Neural cell (in vitro differentiated cells): ENCODE results near the gene SLC2A5. TPM values are rescaled to one million over a fixed set of nuclear protein-coding genes. Genes with fewer than 3 reads are reported as not detected.

Experiments
- H2AFZ ChIP-seq: fragments of 200-600, 300-800 bp; sonication (generic), shearing (Covaris generic); 2 replicates; pipeline ENCODE4 v1.6.0; 2014; ENCODE audit warnings: low read depth, mild to moderate bottlenecking, antibody characterized with exemption, low read length, moderate library complexity
- H3F3A ChIP-seq: fragments of 200-600 bp; shearing (Covaris generic); 2 replicates; pipeline ENCODE4 v1.6.1; 2016; ENCODE audit warnings: mild to moderate bottlenecking, moderate library complexity, mixed read lengths, antibody characterized with exemption, low read length; ENCODE audit not compliant: insufficient read depth, poor library complexity, severe bottlenecking
- H3K27ac ChIP-seq: fragments of 200-600, 300-800 bp; sonication (generic), shearing (Covaris generic); 2 replicates; pipeline ENCODE4 v1.5.1; 2014; ENCODE audit warnings: mild to moderate bottlenecking, low read length, moderate library complexity
- H3K27me3 ChIP-seq: fragments of 300-800, 200-600 bp; sonication (generic), shearing (Covaris generic); 2 replicates; pipeline ENCODE4 v1.6.0; 2014; ENCODE audit warnings: mild to moderate bottlenecking, low read depth, low read length, moderate library complexity; ENCODE audit not compliant: insufficient read depth
- H3K36me3 ChIP-seq: fragments of 300-800, 200-600 bp; sonication (generic), shearing (Covaris generic); 2 replicates; pipeline ENCODE4 v1.5.1; 2014; ENCODE audit warnings: mild to moderate bottlenecking, antibody characterized with exemption, low read length, moderate library complexity; ENCODE audit not compliant: insufficient read depth
- H3K4me2 ChIP-seq: fragments of 300-800, 200-600 bp; sonication (generic), shearing (Covaris generic); 2 replicates; pipeline ENCODE4 v1.6.0; 2014; ENCODE audit warnings: mild to moderate bottlenecking, low read length
- H3K4me3 ChIP-seq: fragments of 300-800, 200-600 bp; sonication (generic), shearing (Covaris generic); 2 replicates; pipeline ENCODE4 v1.5.1; 2014; ENCODE audit warnings: mild to moderate bottlenecking, low read length, moderate library complexity
- H3K79me2 ChIP-seq: fragments of 200-600 bp; shearing (Covaris generic); replicated peaks from 2 replicates; pipeline ENCODE4 v1.6.0; 2014; ENCODE audit warnings: mild to moderate bottlenecking, low read length, moderate library complexity; ENCODE audit not compliant: insufficient read depth
- H3K9ac ChIP-seq: fragments of 300-800, 200-600 bp; sonication (generic), shearing (Covaris generic); 2 replicates; pipeline ENCODE4 v1.6.1; 2016; ENCODE audit warnings: mild to moderate bottlenecking, low read length, mixed read lengths
- H3K9me2 ChIP-seq: fragments of 200-600 bp; shearing (Covaris generic); 2 replicates; pipeline ENCODE4 v1.6.1; 2016; ENCODE audit warnings: mild to moderate bottlenecking, low read length, mixed read lengths; ENCODE audit not compliant: insufficient read depth
- H3K9me3 ChIP-seq: fragments of 200-600, 300-800 bp; sonication (generic), shearing (Covaris generic); 2 replicates; pipeline ENCODE4 v1.6.1; 2016; ENCODE audit warnings: mild to moderate bottlenecking, mixed run types, low read length, moderate library complexity, mixed read lengths
- H4K20me1 ChIP-seq: fragments of 200-600 bp; shearing (Covaris generic); 2 replicates; pipeline ENCODE4 v1.6.1; 2016; ENCODE audit warnings: mild to moderate bottlenecking, mixed run types; ENCODE audit not compliant: insufficient read depth
- EP300 ChIP-seq: fragments of 450-650 bp; conservative IDR thresholded peaks from 2 replicates; pipeline ENCODE4 v1.6.1; 2014; ENCODE audit warnings: antibody characterized with exemption, mild to moderate bottlenecking, moderate library complexity; ENCODE audit not compliant: poor library complexity, severe bottlenecking
- EZH2 ChIP-seq: fragments of 200-600, 300-800 bp; shearing (Covaris generic), sonication (generic); IDR thresholded peaks from 2 replicates; pipeline ENCODE4 v1.6.1; 2014; ENCODE audit warnings: antibody characterized with exemption, low read length, borderline replicate concordance, mild to moderate bottlenecking; ENCODE audit not compliant: insufficient read depth, poor library complexity, severe bottlenecking
- MXI1 ChIP-seq: fragments of 450-650 bp; conservative IDR thresholded peaks from 2 replicates; pipeline ENCODE4 v1.6.1; 2014; ENCODE audit warnings: antibody characterized with exemption, mild to moderate bottlenecking; ENCODE audit not compliant: poor library complexity, severe bottlenecking
- POLR2AphosphoS5 ChIP-seq: IDR thresholded peaks from 2 replicates; pipeline ENCODE4 v1.6.1; 2012
- RAD21 ChIP-seq: fragments of 450-650 bp; conservative IDR thresholded peaks from 2 replicates; pipeline ENCODE4 v1.6.1; 2014; ENCODE audit warnings: antibody characterized with exemption, mild to moderate bottlenecking, moderate library complexity
- REST ChIP-seq: IDR thresholded peaks from 2 replicates; pipeline ENCODE4 v1.6.1; 2012; ENCODE audit warnings: borderline replicate concordance
- SMC3 ChIP-seq: fragments of 450-650 bp; conservative IDR thresholded peaks from 2 replicates; pipeline ENCODE4 v1.6.1; 2014; ENCODE audit warnings: antibody characterized with exemption, mild to moderate bottlenecking, moderate library complexity; ENCODE audit not compliant: poor library complexity
- TAF1 ChIP-seq: IDR thresholded peaks from 2 replicates; pipeline ENCODE4 v1.6.1; 2012; ENCODE audit warnings: low read depth
- polyA plus RNA-seq: library from polyadenylated mRNA; depleted of rRNA; stranded (reverse); fragments of >200 nt; gene quantifications from 2 replicates; pipeline ENCODE4 v1.2.3, GENCODE V29; 2014
- TF ChIP-seq, protein P1 (sequence below): fragments of 450-650 bp; IDR thresholded peaks from 2 replicates; pipeline ENCODE4 v1.5.1; 2014; ENCODE audit warnings: antibody characterized with exemption, mild to moderate bottlenecking, moderate library complexity; ENCODE audit not compliant: poor library complexity, severe bottlenecking

Gene SLC2A5
- polyA plus RNA-seq, 1 donor from 2014 or later = not detected

DNA sequence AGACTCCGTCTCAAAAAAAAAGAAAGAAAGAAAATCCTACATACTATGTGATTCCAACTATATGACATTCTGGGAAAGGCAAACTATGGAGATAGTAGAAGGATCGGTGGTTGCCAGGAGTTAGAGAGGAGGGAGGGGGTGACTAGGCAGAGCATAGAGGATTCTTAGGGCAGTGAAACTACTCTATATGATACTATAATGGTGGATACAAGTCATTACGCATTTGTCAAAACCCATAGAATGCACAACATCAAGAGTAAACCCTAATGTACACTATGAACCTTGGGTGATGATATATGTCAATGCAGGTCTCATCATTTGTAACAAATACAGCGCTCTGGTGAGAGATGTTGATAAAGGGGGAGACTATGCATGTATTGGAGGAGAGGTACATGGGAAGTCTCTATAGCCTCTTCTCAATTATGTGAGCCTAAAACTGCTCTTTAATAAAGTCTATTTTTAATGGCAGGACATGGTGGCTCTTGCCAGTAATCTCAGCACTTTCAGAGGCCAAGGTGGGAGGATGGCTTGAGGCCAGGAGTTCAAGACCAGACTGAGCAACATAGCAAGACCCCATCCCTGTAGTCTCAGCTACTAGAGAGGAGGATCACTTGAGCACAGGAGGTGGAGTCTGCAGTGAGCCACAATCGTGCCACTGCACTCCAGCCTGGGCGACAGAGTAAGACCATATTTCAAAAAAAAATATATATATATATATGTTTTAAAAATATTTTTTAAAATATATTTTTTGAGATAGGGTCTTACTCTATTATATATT, 17.0 kb downstream of the SLC2A5 start:
- no peaks in the 10 kb centered on the region for H4K20me1 ChIP-seq
- H3K4me2 ChIP-seq = no peak overlapping the region
- H3K27ac ChIP-seq = no peak overlapping the region
- H3K27me3 ChIP-seq = no peaks in the 10 kb centered on the region
- no peaks in the 10 kb centered on the region for H3K36me3 ChIP-seq
- no peaks in the 10 kb centered on the region for H3K9me2 ChIP-seq
- no peaks in the 10 kb centered on the region for H3K79me2 ChIP-seq
- no peak for TF ChIP-seq POLR2AphosphoS5
- TF ChIP-seq EZH2 = no peak
- TF ChIP-seq REST = no peak
- TF ChIP-seq, protein P1, sequence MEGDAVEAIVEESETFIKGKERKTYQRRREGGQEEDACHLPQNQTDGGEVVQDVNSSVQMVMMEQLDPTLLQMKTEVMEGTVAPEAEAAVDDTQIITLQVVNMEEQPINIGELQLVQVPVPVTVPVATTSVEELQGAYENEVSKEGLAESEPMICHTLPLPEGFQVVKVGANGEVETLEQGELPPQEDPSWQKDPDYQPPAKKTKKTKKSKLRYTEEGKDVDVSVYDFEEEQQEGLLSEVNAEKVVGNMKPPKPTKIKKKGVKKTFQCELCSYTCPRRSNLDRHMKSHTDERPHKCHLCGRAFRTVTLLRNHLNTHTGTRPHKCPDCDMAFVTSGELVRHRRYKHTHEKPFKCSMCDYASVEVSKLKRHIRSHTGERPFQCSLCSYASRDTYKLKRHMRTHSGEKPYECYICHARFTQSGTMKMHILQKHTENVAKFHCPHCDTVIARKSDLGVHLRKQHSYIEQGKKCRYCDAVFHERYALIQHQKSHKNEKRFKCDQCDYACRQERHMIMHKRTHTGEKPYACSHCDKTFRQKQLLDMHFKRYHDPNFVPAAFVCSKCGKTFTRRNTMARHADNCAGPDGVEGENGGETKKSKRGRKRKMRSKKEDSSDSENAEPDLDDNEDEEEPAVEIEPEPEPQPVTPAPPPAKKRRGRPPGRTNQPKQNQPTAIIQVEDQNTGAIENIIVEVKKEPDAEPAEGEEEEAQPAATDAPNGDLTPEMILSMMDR = no peak
- TF ChIP-seq TAF1 = no peak
- no peak for TF ChIP-seq RAD21
- TF ChIP-seq MXI1 = no peak
- TF ChIP-seq EP300 = no peak
- no peak for TF ChIP-seq SMC3
- H2AFZ ChIP-seq = no peak overlapping the region
- no peak overlapping the region for H3K9ac ChIP-seq
- H3F3A ChIP-seq = no peaks in the 10 kb centered on the region
- H3K9me3 ChIP-seq = no peaks in the 10 kb centered on the region
- no peak overlapping the region for H3K4me3 ChIP-seq

GRCh38 chr1:9051379-9051778, 18.1 kb downstream of the SLC2A5 start:
- Histone ChIP-seq H3K4me3 (no peak overlapping the region), H3K79me2 (no peaks in the 10 kb centered on the region), H3K36me3 (no peaks in the 10 kb centered on the region), H3F3A (no peaks in the 10 kb centered on the region), H4K20me1 (no peaks in the 10 kb centered on the region), H3K4me2 (no peak overlapping the region), H3K27me3 (no peaks in the 10 kb centered on the region), H3K9me2 (no peaks in the 10 kb centered on the region), H3K27ac (no peak overlapping the region), H2AFZ (no peak overlapping the region), H3K9me3 (no peaks in the 10 kb centered on the region), H3K9ac (no peak overlapping the region)
- TF ChIP-seq, protein P1 = no peak
- TF ChIP-seq RAD21 = no peak
- no peak for TF ChIP-seq EP300
